Heart left ventricle (tissue), 16 donors: ENCODE results near the gene FAM117B. TPM values are rescaled to one million over a fixed set of nuclear protein-coding genes. Genes with fewer than 3 reads are reported as not detected.

Experiments used
- ATAC-seq, 4 donors: fragments of 200-7000 bp; cut with Tn5 transposase; one replicate each; pipeline ENCODE4 v1.9.1; 2020 to 2022; ENCODE audit warnings: moderate library complexity in 4 of 4, mild to moderate bottlenecking in 3 of 4, moderate number of reproducible peaks in 1 of 4
- DNase-seq, 5 donors: peaks; one replicate each; pipeline ENCODE4 v3.0.0-alpha.2; 2020
- H3K27ac ChIP-seq, 12 donors: fragments of 200-600 bp; sonication (generic) in 4 of 12; one replicate each; pipeline versions ENCODE4 v1.5.0 to v1.8.0; 2016 to 2022; ENCODE audit warnings: mild to moderate bottlenecking in 2 of 12
- H3K27me3 ChIP-seq, 9 donors: fragments of 200-600 bp; sonication (generic) in 2 of 9; one replicate each; pipeline versions ENCODE4 v1.5.1 to v1.8.0; 2016 to 2022; ENCODE audit warnings: mild to moderate bottlenecking in 3 of 9
- H3K36me3 ChIP-seq, 9 donors: fragments of 200-600 bp; sonication (generic) in 2 of 9; one replicate each; pipeline versions ENCODE4 v1.5.0 to v1.8.0; 2018 to 2022; ENCODE audit warnings: mild to moderate bottlenecking in 2 of 9
- H3K4me1 ChIP-seq, 12 donors: fragments of 200-600 bp; sonication (generic) in 4 of 12; one replicate each; pipeline versions ENCODE4 v1.5.0 to v1.8.0; 2016 to 2022; ENCODE audit warnings: mild to moderate bottlenecking in 3 of 12
- H3K4me3 ChIP-seq, 12 donors: fragments of 200-600 bp; sonication (generic) in 4 of 12; one replicate each; pipeline versions ENCODE4 v1.5.0 to v1.8.0; 2017 to 2022; ENCODE audit warnings: mild to moderate bottlenecking in 9 of 12, moderate library complexity in 4 of 12
- H3K9me3 ChIP-seq, 12 donors: fragments of 200-600 bp; sonication (generic) in 4 of 12; one replicate each; pipeline versions ENCODE4 v1.5.0 to v1.8.0; 2016 to 2022; ENCODE audit warnings: mild to moderate bottlenecking in 1 of 12
- POLR2A ChIP-seq, 2 donors: fragments of 450-650 bp; IDR thresholded peaks; one replicate each; pipeline ENCODE4 v1.6.1; 2017; ENCODE audit warnings: antibody characterized with exemption in 2 of 2, mild to moderate bottlenecking in 2 of 2, moderate library complexity in 2 of 2
- WGBS, 4 donors: extraction: QIAGEN DNeasy Blood & Tissue Kit in 2 of 4; methylation state at CpG; one replicate each; pipeline versions ENCODE4 v1.1.5 to v1.1.7; 2013 to 2018; 5-methylcytosine and 5-hydroxymethylcytosine counted together
- intact Hi-C, 10 donors: fragments of 100-400 bp; cut with DNase I; formaldehyde crosslinking; loops; one replicate each; pipeline versions ENCODE4 v1.11.1 to v1.14.2; 2022
- polyA plus RNA-seq, 2 donors: library from polyadenylated mRNA; stranded (reverse); fragments of 200-250 nt; gene quantifications; one replicate each; pipeline ENCODE4 v1.2.3, GENCODE V29; 2013
- total RNA-seq, 9 donors: library from RNA; depleted of rRNA in 2 of 9; stranded (reverse); fragments of >200 nt in 2 of 9; fragmentation: NEBNext Ultra II Directional in 3 of 9; extraction: Animal tissue kit (Norgen Biotek cat#: 25700) in 3 of 9; gene quantifications; one replicate each; pipeline versions ENCODE4 v1.1.0 to v1.2.4, GENCODE V29; 2016 to 2023
- TF ChIP-seq, protein P1 (sequence below), 12 donors: fragments of 200-600 bp; sonication (generic) in 4 of 12; IDR thresholded peaks; one replicate each; pipeline versions ENCODE4 v1.5.0 to v1.8.0; 2018 to 2022; ENCODE audit warnings: antibody characterized with exemption in 12 of 12, mild to moderate bottlenecking in 5 of 12
- donor health status: ischemic (EF 13 %, LVEDD 7.1; RV severe dilation, severe dysfunction).
- donor health status: healthy with polysubstance abuse.
- donor health status: DM: no; HTN: yes; CAD: no.
- donor health status: DM: no; HTN: no; CAD: no.
- donor health status: ischemic (EF 25% LVEDD 6.9; RV normal size, moderate dysfunction).
- donor health status: ischemic (EF 25% LVEDD 5.7; RV mildly dilated, moderate dysfunction).
- donor health status: healthy.
- donor health status: DM: yes; HTN: yes; CAD: no.
- donor health status: ischemic (EF 35%, LVEDD 5.7; RV mildly dilated, moderate dysfunction).
- donor health status: nonischemic (EF 11% LVEDD 7.7; RV severe dilation, severe dysfunction).
- donor health status: DM: yes; HTN: yes; CAD: no.
- donor health status: PGD.
- donor health status: ischemic (EF 29% LVEDD 5.4; RV normal size, mild dysfunction).
- donor health status: nonischemic (EF 23%, LVEDD 6.1; RV moderate dilation, normal function).

FAM117B gene
- total and polyA plus RNA-seq, 11 donors = 0.68 to 6.1 (median 2.1) TPM

- no peaks in the 10 kb centered on the region for H3K27me3 ChIP-seq
- WGBS, 4 donors = 85 to 97% (median 90%) methylated on average over 1 of the region's 1 CpG
- no peak for ATAC-seq
Measured at GRCh38 chr2:202605174-202605573, 29.6 kb upstream of the FAM117B start.

DNA sequence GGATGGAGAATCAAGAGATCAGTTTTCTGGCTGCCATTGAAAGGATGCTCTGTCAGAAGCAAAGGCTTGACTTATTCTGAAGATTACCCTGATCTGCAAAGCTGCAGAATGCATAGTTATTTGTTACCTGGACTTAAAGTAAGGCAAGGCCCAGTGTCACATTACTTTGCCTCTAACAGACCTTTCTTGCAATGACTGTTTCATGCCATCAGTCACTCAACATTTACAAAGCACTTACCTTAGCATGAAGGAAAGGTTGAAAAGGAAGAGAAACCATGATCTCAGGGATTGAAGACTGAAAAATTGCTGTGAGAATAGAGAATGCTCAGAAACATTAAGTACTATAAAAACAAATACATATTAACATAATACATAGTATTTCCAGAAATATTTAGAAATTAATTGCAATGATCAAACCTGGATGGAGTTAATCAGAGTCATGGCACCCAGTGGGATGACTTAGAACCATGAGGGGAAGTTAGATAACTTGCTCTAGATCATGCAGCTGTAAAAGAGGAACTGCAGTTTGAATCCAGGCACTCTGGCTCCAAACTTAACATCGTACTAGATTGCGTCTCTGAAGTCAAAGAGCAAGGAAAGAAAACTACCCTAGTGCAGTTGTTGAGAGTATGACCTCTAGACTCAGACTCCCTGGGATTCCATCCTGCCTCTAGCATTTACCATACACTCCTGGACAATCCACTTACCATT, 26.5 kb upstream of the FAM117B start:
- no peak for DNase-seq
- no peak for ATAC-seq
- TF ChIP-seq, protein P1, sequence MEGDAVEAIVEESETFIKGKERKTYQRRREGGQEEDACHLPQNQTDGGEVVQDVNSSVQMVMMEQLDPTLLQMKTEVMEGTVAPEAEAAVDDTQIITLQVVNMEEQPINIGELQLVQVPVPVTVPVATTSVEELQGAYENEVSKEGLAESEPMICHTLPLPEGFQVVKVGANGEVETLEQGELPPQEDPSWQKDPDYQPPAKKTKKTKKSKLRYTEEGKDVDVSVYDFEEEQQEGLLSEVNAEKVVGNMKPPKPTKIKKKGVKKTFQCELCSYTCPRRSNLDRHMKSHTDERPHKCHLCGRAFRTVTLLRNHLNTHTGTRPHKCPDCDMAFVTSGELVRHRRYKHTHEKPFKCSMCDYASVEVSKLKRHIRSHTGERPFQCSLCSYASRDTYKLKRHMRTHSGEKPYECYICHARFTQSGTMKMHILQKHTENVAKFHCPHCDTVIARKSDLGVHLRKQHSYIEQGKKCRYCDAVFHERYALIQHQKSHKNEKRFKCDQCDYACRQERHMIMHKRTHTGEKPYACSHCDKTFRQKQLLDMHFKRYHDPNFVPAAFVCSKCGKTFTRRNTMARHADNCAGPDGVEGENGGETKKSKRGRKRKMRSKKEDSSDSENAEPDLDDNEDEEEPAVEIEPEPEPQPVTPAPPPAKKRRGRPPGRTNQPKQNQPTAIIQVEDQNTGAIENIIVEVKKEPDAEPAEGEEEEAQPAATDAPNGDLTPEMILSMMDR (IDR thresholded peaks at IDR 0.05) = no peak
- TF ChIP-seq POLR2A (IDR thresholded peaks at IDR 0.05) = no peak
- intact Hi-C loops = no loop called here
- H3K4me1 ChIP-seq = peaks cover 0 to 30% (median 0%) of the 10 kb centered on the region in 12 donors
- H3K9me3 ChIP-seq = no peaks in the 10 kb centered on the region
- no peaks in the 10 kb centered on the region for H3K27me3 ChIP-seq
- no peak overlapping the region for H3K4me3 ChIP-seq
- H3K27ac ChIP-seq = peak overlapping the region in 1 of 12 donors; percentile 79
- no peaks in the 10 kb centered on the region for H3K36me3 ChIP-seq
- 88 to 98% (median 91%) methylated on average over 2 of the region's 2 CpGs for WGBS, 4 donors

More at GRCh38 chr2:202605174-202605573, 29.6 kb upstream of the FAM117B start:
- Histone ChIP-seq H3K36me3 (no peaks in the 10 kb centered on the region), H3K4me1 (peaks cover 0 to 25% (median 0%) of the 10 kb centered on the region in 12 donors), H3K9me3 (no peaks in the 10 kb centered on the region), H3K27ac (no peak overlapping the region), H3K4me3 (no peak overlapping the region)
- intact Hi-C loops = no loop called here
- TF ChIP-seq POLR2A (IDR thresholded peaks at IDR 0.05) = no peak
- TF ChIP-seq, protein P1 (IDR thresholded peaks at IDR 0.05) = no peak
- DNase-seq = no peak

DNA sequence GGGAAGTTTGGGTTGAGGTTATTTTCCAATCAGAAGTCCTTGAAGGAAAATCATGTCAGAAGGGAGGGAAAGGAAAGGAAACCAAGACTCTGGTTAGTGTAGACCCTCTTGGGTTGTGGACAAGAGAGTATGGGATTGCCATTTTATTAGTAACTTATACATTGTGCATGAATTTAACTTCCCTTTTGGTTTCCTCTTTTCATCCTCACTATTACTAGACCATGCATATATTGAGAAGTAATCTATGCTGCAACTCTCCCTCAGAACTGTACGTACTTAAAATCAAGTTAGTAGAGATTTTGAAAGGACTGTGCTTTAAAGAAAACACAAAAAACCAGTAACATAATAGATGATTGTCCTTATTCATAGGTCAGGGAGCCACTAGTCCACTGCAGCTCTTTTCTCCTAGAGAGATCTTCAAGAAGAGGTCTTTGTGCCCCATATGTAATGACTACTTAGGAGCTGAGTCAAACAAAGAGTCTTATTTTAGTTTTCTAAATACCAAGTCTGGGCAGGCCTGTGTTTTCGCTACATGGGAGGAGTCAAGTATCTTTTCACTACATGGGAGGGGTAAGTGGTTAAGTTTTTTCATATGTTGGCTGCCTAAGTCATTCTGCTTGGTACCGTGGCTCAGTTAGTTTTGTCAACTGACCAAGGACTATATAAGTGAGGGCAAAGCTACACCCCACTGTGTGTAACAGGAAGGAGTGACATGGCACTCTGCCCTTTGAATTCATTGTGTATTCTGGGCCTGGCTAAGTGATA, 25.2 kb upstream of the FAM117B start:
- Histone ChIP-seq H3K4me1 (peaks cover 0 to 30% (median 0%) of the 10 kb centered on the region in 12 donors), H3K27me3 (no peaks in the 10 kb centered on the region), H3K4me3 (no peak overlapping the region), H3K36me3 (no peaks in the 10 kb centered on the region), H3K27ac (peak overlapping the region in 1 of 12 donors; percentile 79), H3K9me3 (no peaks in the 10 kb centered on the region)
- intact Hi-C loops = no loop called here
- 79 to 81% (median 80%) methylated on average over 3 of the region's 3 CpGs for WGBS, 4 donors
- no peak for DNase-seq
- TF ChIP-seq POLR2A (IDR thresholded peaks at IDR 0.05) = no peak
- TF ChIP-seq, protein P1 (IDR thresholded peaks at IDR 0.05) = no peak
- peak in 1 of 4 donors; percentile 60 for ATAC-seq

DNA sequence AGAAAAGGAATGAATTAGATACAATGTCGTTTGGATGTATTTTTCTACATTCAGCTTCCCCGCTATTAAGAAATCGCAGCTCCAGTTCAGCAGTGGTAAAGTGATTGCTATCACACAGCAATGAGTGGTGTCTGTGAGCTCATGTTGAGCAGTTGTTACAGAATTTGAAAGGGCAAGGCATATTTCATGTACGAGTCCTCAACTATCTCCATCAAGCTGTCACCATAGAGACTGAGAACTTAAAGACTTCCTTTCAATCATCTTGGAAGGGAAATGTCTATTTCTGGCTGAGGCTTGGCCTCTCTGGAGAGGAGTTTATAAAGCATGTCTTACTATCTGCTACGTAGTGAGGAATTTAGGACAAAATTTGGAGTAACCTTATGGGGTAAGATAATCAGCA, 24.4 kb upstream of the FAM117B start:
- Histone ChIP-seq H3K27me3 (no peaks in the 10 kb centered on the region), H3K27ac (peak overlapping the region in 1 of 12 donors; percentile 79), H3K4me3 (no peak overlapping the region), H3K36me3 (no peaks in the 10 kb centered on the region), H3K9me3 (no peaks in the 10 kb centered on the region), H3K4me1 (peaks cover 0 to 30% (median 0%) of the 10 kb centered on the region in 12 donors)
- intact Hi-C loops = no loop called here
- DNase-seq = no peak
- no peak for TF ChIP-seq POLR2A (IDR thresholded peaks at IDR 0.05)
- TF ChIP-seq, protein P1 (IDR thresholded peaks at IDR 0.05) = no peak
- WGBS, 4 donors = 70 to 76% (median 74%) methylated on average over 5 of the region's 5 CpGs
- no peak for ATAC-seq
